WERI-Rb-1 (cell line): ENCODE results near the gene OR7G3.

ENCODE experiments used
- DNase-seq: peaks from one replicate; pipeline ENCODE4 v3.0.0-alpha.2; 2020
- H3K27ac ChIP-seq: fragments of 250-450 bp; sonication (Bioruptor Pico); 2 replicates; pipeline ENCODE4 v1.5.1; 2020; ENCODE audit warnings: mild to moderate bottlenecking, moderate library complexity
- H3K27me3 ChIP-seq: fragments of 250-450 bp; sonication (Bioruptor Pico); 2 replicates; pipeline ENCODE4 v1.5.1; 2021; ENCODE audit warnings: mild to moderate bottlenecking, low read depth, moderate library complexity; ENCODE audit not compliant: insufficient read depth, severe bottlenecking
- H3K36me3 ChIP-seq: fragments of 250-450 bp; sonication (Bioruptor Pico); 2 replicates; pipeline ENCODE4 v1.5.1; 2020; ENCODE audit warnings: mild to moderate bottlenecking, moderate library complexity
- H3K4me3 ChIP-seq: 2 replicates; pipeline ENCODE4 v1.5.1; 2011; ENCODE audit warnings: low read depth, mild to moderate bottlenecking, control low read depth, low read length
- H3K9me3 ChIP-seq: fragments of 250-450 bp; sonication (Bioruptor Pico); 2 replicates; pipeline ENCODE4 v1.5.1; 2021; ENCODE audit warnings: mild to moderate bottlenecking, moderate library complexity; ENCODE audit not compliant: severe bottlenecking
- TF ChIP-seq, protein P1 (sequence below): IDR thresholded peaks from 2 replicates; pipeline ENCODE4 v1.5.1; 2011; ENCODE audit warnings: low read depth, mild to moderate bottlenecking, control low read depth, inconsistent platforms, low read length

The OR7G3 gene

DNA sequence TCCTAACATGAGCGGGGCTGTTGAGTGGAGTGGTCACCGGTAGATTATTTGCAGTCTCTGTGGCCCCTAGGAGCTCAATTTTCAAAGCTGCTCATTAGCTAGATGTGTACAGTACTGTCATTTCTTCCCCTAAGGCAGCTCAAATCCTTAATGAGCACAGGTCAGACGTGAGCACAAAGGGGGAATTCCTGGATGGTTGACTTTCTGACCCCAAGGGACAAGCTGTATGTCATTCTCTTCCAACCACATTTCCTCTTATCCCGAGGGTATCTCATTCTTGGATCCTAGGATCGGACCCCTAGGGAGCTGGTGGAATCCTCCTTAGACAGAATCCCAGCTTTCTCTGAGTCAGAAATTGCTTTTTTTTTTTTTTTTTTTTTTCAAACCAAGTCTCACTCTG, 5.7 kb upstream of the OR7G3 start:
- no peak overlapping the region for H3K4me3 ChIP-seq
- H3K27ac ChIP-seq, result no peak overlapping the region
- no peak for DNase-seq
- TF ChIP-seq, protein P1, sequence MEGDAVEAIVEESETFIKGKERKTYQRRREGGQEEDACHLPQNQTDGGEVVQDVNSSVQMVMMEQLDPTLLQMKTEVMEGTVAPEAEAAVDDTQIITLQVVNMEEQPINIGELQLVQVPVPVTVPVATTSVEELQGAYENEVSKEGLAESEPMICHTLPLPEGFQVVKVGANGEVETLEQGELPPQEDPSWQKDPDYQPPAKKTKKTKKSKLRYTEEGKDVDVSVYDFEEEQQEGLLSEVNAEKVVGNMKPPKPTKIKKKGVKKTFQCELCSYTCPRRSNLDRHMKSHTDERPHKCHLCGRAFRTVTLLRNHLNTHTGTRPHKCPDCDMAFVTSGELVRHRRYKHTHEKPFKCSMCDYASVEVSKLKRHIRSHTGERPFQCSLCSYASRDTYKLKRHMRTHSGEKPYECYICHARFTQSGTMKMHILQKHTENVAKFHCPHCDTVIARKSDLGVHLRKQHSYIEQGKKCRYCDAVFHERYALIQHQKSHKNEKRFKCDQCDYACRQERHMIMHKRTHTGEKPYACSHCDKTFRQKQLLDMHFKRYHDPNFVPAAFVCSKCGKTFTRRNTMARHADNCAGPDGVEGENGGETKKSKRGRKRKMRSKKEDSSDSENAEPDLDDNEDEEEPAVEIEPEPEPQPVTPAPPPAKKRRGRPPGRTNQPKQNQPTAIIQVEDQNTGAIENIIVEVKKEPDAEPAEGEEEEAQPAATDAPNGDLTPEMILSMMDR, result no peak
- H3K27me3 ChIP-seq, result peaks cover 70% of the 10 kb centered on the region
- no peaks in the 10 kb centered on the region for H3K36me3 ChIP-seq
- H3K9me3 ChIP-seq, result no peaks in the 10 kb centered on the region

DNA sequence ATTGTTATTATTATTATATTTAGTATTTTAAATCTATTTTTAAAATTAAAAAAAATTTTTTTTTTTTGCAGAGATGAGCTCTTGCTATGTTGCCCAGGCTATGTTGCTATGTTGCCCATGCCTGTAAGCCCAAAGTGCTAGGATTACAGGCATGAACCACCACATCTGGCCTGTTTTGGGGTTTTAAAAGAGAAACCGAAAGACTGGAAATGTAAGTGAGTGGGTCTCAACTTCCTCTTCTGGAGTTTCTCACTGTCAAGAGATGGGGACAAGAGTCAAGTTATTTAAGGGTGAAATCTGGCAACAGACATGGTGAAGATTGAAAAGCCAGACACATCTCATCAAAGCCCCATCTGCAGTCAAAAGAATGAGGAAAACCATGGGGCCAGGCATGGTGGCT, 4.2 kb upstream of the OR7G3 start:
- TF ChIP-seq, protein P1, result no peak
- peaks cover 67% of the 10 kb centered on the region for H3K27me3 ChIP-seq
- no peak overlapping the region for H3K4me3 ChIP-seq
- H3K27ac ChIP-seq, result no peak overlapping the region
- DNase-seq, result no peak
- no peaks in the 10 kb centered on the region for H3K36me3 ChIP-seq
- H3K9me3 ChIP-seq, result no peaks in the 10 kb centered on the region

DNA sequence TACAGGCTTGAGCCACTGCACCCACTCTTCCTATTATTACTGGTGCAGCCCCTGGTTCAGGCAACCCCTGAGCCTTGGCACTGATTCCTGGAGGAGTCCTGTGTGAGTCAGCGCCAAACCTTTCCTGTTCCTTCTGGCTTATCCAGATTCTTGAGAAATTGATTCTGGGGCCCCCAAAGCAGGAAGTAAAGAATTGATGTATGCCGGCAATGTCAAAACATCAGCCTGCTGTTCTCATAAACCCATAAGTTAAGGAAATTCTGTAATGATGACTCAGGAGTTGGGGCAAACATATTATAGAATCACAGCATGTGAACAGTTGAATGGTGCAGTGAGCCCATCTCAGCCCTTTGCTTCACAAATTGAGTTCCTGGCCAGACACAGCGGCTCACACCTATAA, 1.4 kb upstream of the OR7G3 start:
- TF ChIP-seq, protein P1, result no peak
- DNase-seq, result no peak
- Histone ChIP-seq H3K9me3 (no peaks in the 10 kb centered on the region), H3K27me3 (peaks cover 59% of the 10 kb centered on the region), H3K4me3 (no peak overlapping the region), H3K36me3 (no peaks in the 10 kb centered on the region), H3K27ac (no peak overlapping the region)

DNA sequence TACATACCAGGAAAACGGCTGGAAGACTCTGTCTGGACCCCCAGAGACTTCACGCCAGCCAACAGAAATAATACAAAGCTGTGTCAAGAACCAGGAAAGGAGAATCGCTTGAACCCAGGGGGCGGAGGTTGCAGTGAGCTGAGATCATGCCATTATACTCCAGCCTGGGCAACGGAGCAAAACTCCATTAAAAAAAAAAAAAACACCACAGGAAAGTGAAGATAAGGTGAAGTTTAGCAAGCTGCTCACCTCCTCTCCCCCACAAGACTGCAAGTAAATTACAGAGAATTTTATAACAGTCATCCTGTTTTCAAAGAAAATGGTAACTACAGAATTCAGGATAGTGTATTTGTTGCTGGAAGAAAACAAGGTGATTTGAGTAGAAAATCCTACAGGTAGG, 10.2 kb downstream of the OR7G3 start:
- no peak overlapping the region for H3K27ac ChIP-seq
- no peak overlapping the region for H3K4me3 ChIP-seq
- no peaks in the 10 kb centered on the region for H3K36me3 ChIP-seq
- no peaks in the 10 kb centered on the region for H3K9me3 ChIP-seq
- DNase-seq, result no peak
- H3K27me3 ChIP-seq, result peaks cover 54% of the 10 kb centered on the region
- TF ChIP-seq, protein P1, result no peak

DNA sequence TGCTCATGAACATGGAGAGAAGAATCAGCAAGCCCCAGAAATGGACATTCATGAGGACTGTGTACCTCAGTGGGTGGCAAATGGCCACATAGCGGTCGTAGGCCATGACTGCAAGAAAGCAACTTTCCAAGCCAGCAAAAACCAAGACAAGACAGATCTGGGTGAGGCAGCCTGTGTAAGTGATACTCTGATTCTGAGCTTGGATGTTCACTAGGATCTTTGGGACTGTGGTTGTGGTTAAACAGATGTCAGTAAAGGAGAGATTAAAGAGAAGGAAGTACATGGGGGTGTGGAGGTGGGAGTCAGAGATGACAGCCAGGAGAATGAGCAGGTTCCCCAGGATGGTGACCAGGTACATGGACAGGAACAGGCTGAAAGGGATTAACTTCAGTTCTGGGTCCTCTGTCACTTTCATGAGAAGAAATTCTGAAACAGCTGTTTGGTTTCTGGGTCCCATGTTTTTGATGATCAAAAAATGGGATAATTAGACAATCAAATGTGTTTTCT, 11.4 kb downstream of the OR7G3 start, which contains the start of gene OR7G1:
Gene OR7G1, minus strand, starts transcription at position 457 of the 507 bp plus-strand sequence. Its CDS starts 0 bp downstream, at position 457.
- TF ChIP-seq, protein P1, result no peak
- no peak for DNase-seq
- no peak within 1 kb of the TSS for H3K27ac ChIP-seq

DNA sequence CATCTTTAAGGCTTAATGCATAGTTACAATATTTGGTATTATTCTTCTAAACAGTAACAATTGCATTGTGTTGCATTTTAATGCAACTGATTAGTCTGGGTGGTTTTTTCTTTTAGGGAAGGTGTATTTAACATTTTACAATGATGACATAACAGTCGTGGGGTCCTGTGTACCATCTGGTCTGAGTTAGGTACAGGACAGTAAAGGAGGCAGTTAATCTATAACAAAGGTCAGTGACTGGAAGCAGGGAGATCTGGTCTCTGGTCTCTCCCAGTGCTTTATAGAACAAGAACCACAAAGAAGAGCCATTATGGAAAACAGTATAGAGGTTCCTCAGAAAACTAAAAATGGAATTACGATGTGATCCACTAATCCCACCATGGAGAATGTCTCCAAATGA, 16.8 kb downstream of the OR7G3 start:
- no peak overlapping the region for H3K4me3 ChIP-seq
- no peak overlapping the region for H3K27ac ChIP-seq
- H3K36me3 ChIP-seq, result no peaks in the 10 kb centered on the region
- H3K27me3 ChIP-seq, result peaks cover 56% of the 10 kb centered on the region
- H3K9me3 ChIP-seq, result no peaks in the 10 kb centered on the region
- no peak for DNase-seq
- TF ChIP-seq, protein P1, result no peak

More for the DNA sequence above, 11.4 kb downstream of the OR7G3 start, which contains the start of gene OR7G1:
- H3K36me3 ChIP-seq, result no peaks in the 10 kb centered on the region
- H3K4me3 ChIP-seq, result no peak within 1 kb of the TSS
- H3K9me3 ChIP-seq, result no peaks in the 10 kb centered on the region
- H3K27me3 ChIP-seq, result peaks cover 54% of the 10 kb centered on the region
